HEK293 (cell line): ENCODE data around the gene EOGT.

Experiments
- CTCF ChIA-PET: fragments of 350-600 bp; formaldehyde crosslinking; extraction: SDS; loops from one replicate; lab custom pipeline; 2021; ENCODE audit warnings: antibody characterized with exemption; lab: Yijun Ruan, JAX
- POLR2A ChIA-PET: fragments of 300-600 bp; formaldehyde crosslinking; extraction: SDS; loops from one replicate; lab custom pipeline; 2020; ENCODE audit warnings: antibody characterized with exemption, inconsistent platforms; lab: Yijun Ruan, JAX
- H3K27ac ChIP-seq: fragments of 200-500 bp; sonication (Bioruptor generic); 2 replicates; pipeline ENCODE4 v1.5.1; 2014; ENCODE audit warnings: low read depth, low read length, control low read depth, inconsistent platforms; ENCODE audit errors: extremely low read depth
- H3K36me3 ChIP-seq, 2 experiments: fragments of 200-500 bp in 1 of 2; sonication (Bioruptor generic) in 1 of 2; 1 replicate in 1 of 2; 2 replicates in 1 of 2; pipeline ENCODE4 v1.5.1; 2014 to 2017; ENCODE audit warnings: inconsistent platforms in 2 of 2, low read length in 2 of 2; ENCODE audit not compliant: control insufficient read depth in 2 of 2, insufficient read depth in 1 of 2
- H3K4me1 ChIP-seq: fragments of 200-500 bp; sonication (Bioruptor generic); 2 replicates; pipeline ENCODE4 v1.5.1; 2014; ENCODE audit warnings: mild to moderate bottlenecking, low read length, inconsistent platforms; ENCODE audit not compliant: control insufficient read depth, insufficient read depth
- H3K4me3 ChIP-seq: 2 replicates; pipeline ENCODE4 v1.5.1; 2011; ENCODE audit warnings: low read depth, mild to moderate bottlenecking, control low read depth, low read length, moderate library complexity
- H3K9me3 ChIP-seq: fragments of 200-500 bp; sonication (Bioruptor generic); 2 replicates; pipeline ENCODE4 v1.5.1; 2014; ENCODE audit warnings: low read depth, low read length, inconsistent platforms; ENCODE audit not compliant: control insufficient read depth, insufficient read depth
- EGR2 ChIP-seq: fragments of 450-650 bp; formaldehyde crosslinking; IDR thresholded peaks from 2 replicates; pipeline ENCODE4 v1.5.1; 2016; ENCODE audit warnings: low read depth, missing biosample characterization, missing genetic modification characterization
- ELK4 ChIP-seq: IDR thresholded peaks from 2 replicates; pipeline ENCODE4 v1.6.1; 2011; ENCODE audit warnings: mild to moderate bottlenecking, low read depth, low read length, borderline replicate concordance
- GLIS1 ChIP-seq: fragments of 450-650 bp; formaldehyde crosslinking; IDR thresholded peaks from 2 replicates; pipeline ENCODE4 v1.5.1; 2016; ENCODE audit warnings: missing biosample characterization, missing genetic modification characterization
- GLIS2 ChIP-seq: fragments of 450-650 bp; formaldehyde crosslinking; IDR thresholded peaks from 2 replicates; pipeline ENCODE4 v1.5.1; 2016; ENCODE audit warnings: missing biosample characterization, missing genetic modification characterization
- ZBTB48 ChIP-seq: fragments of 450-650 bp; formaldehyde crosslinking; IDR thresholded peaks from 2 replicates; pipeline ENCODE4 v1.5.1; 2016; ENCODE audit warnings: missing biosample characterization, missing genetic modification characterization
- ZNF121 ChIP-seq: fragments of 450-650 bp; formaldehyde crosslinking; IDR thresholded peaks from 2 replicates; pipeline ENCODE4 v1.5.1; 2016; ENCODE audit warnings: missing biosample characterization, missing genetic modification characterization
- ZNF202 ChIP-seq: fragments of 450-650 bp; formaldehyde crosslinking; IDR thresholded peaks from 2 replicates; pipeline ENCODE4 v1.5.1; 2016; ENCODE audit warnings: missing biosample characterization, missing genetic modification characterization, borderline replicate concordance
- ZNF221 ChIP-seq: fragments of 450-650 bp; formaldehyde crosslinking; IDR thresholded peaks from 2 replicates; pipeline ENCODE4 v1.5.1; 2017; ENCODE audit warnings: missing biosample characterization, missing genetic modification characterization, borderline replicate concordance
- ZNF248 ChIP-seq: fragments of 450-650 bp; formaldehyde crosslinking; IDR thresholded peaks from 2 replicates; pipeline ENCODE4 v1.5.1; 2017; ENCODE audit warnings: missing biosample characterization, missing genetic modification characterization
- ZNF645 ChIP-seq: fragments of 450-650 bp; formaldehyde crosslinking; IDR thresholded peaks from 2 replicates; pipeline ENCODE4; 2016; ENCODE audit warnings: missing biosample characterization, missing genetic modification characterization
- ZNF664 ChIP-seq: fragments of 450-650 bp; formaldehyde crosslinking; IDR thresholded peaks from 2 replicates; pipeline ENCODE4 v1.5.1; 2016; ENCODE audit warnings: missing biosample characterization, missing genetic modification characterization
- ZSCAN30 ChIP-seq: fragments of 450-650 bp; IDR thresholded peaks from 2 replicates; pipeline ENCODE4 v1.5.1; 2018; ENCODE audit warnings: missing biosample characterization, mild to moderate bottlenecking, missing genetic modification characterization, moderate library complexity
- TF ChIP-seq, protein P1 (sequence below): fragments of 450-650 bp; formaldehyde crosslinking; IDR thresholded peaks from 2 replicates; pipeline ENCODE4 v1.5.1; 2016; ENCODE audit warnings: missing biosample characterization, missing genetic modification characterization, borderline replicate concordance
- TF ChIP-seq, protein P2 (sequence below): fragments of 450-650 bp; formaldehyde crosslinking; IDR thresholded peaks from 2 replicates; pipeline ENCODE4 v1.5.1; 2016; ENCODE audit warnings: missing biosample characterization, missing genetic modification characterization
- TF ChIP-seq, protein P3 (sequence below): fragments of 450-650 bp; formaldehyde crosslinking; IDR thresholded peaks from 2 replicates; pipeline ENCODE4 v1.5.1; 2017; ENCODE audit warnings: missing biosample characterization, missing genetic modification characterization
- TF ChIP-seq, protein P4 (sequence below): fragments of 450-650 bp; formaldehyde crosslinking; IDR thresholded peaks from 2 replicates; pipeline ENCODE4 v1.5.1; 2016; ENCODE audit warnings: missing biosample characterization, missing genetic modification characterization

EOGT gene

DNA sequence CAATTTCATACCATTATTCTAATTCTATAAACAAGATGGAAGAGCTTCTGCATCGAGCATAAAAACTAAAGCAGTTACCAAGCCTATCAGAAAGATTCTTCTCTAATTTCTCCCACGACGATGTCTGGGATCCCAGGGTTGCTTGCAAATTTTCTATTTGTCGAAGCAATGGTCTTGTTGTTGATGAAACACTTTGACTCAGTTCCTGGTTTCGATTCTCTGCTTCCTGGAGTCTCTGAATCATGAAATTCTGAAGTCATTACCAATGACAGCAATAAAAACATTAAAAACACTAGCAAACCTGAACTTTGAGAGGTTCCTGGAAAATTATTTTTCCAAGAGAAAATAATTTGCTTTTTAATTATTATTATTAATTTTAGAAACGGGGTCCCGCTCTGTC is 20.0 kb upstream of the EOGT start:
- Histone ChIP-seq H3K27ac (no peak overlapping the region), H3K9me3 (no peaks in the 10 kb centered on the region), H3K4me1 (no peaks in the 10 kb centered on the region), H3K4me3 (no peak overlapping the region), H3K36me3 (peaks cover 14 to 77% of the 10 kb centered on the region in 2 experiments)
- CTCF ChIA-PET = no interaction called here
- POLR2A ChIA-PET = no interaction called here
- TF ChIP-seq ZNF664 (tag by site-specific recombination) (no peak), GLIS1 (tag by site-specific recombination) (no peak), ELK4 (no peak), ZNF121 (tag by site-specific recombination) (no peak), ZNF221 (tag by site-specific recombination) (no peak), ZNF202 (no peak), ZSCAN30 (tag by site-specific recombination) (no peak)
- TF ChIP-seq, protein P1, sequence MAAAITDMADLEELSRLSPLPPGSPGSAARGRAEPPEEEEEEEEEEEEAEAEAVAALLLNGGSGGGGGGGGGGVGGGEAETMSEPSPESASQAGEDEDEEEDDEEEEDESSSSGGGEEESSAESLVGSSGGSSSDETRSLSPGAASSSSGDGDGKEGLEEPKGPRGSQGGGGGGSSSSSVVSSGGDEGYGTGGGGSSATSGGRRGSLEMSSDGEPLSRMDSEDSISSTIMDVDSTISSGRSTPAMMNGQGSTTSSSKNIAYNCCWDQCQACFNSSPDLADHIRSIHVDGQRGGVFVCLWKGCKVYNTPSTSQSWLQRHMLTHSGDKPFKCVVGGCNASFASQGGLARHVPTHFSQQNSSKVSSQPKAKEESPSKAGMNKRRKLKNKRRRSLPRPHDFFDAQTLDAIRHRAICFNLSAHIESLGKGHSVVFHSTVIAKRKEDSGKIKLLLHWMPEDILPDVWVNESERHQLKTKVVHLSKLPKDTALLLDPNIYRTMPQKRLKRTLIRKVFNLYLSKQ (tag by site-specific recombination) = no peak
- TF ChIP-seq, protein P2, sequence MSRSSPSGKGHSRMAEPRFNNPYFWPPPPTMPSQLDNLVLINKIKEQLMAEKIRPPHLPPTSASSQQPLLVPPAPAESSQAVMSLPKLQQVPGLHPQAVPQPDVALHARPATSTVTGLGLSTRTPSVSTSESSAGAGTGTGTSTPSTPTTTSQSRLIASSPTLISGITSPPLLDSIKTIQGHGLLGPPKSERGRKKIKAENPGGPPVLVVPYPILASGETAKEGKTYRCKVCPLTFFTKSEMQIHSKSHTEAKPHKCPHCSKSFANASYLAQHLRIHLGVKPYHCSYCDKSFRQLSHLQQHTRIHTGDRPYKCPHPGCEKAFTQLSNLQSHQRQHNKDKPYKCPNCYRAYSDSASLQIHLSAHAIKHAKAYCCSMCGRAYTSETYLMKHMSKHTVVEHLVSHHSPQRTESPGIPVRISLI (tag by site-specific recombination) = no peak
- TF ChIP-seq, protein P3, sequence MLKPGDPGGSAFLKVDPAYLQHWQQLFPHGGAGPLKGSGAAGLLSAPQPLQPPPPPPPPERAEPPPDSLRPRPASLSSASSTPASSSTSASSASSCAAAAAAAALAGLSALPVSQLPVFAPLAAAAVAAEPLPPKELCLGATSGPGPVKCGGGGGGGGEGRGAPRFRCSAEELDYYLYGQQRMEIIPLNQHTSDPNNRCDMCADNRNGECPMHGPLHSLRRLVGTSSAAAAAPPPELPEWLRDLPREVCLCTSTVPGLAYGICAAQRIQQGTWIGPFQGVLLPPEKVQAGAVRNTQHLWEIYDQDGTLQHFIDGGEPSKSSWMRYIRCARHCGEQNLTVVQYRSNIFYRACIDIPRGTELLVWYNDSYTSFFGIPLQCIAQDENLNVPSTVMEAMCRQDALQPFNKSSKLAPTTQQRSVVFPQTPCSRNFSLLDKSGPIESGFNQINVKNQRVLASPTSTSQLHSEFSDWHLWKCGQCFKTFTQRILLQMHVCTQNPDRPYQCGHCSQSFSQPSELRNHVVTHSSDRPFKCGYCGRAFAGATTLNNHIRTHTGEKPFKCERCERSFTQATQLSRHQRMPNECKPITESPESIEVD (tag by site-specific recombination) = no peak
- TF ChIP-seq, protein P4, sequence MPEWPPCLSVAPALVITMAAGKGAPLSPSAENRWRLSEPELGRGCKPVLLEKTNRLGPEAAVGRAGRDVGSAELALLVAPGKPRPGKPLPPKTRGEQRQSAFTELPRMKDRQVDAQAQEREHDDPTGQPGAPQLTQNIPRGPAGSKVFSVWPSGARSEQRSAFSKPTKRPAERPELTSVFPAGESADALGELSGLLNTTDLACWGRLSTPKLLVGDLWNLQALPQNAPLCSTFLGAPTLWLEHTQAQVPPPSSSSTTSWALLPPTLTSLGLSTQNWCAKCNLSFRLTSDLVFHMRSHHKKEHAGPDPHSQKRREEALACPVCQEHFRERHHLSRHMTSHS (tag by site-specific recombination) = no peak

- CTCF ChIA-PET = no interaction called here
- no peak overlapping the region for H3K4me3 ChIP-seq
- peaks cover 14 to 76% of the 10 kb centered on the region in 2 experiments for H3K36me3 ChIP-seq
- POLR2A ChIA-PET = no interaction called here
- no peak overlapping the region for H3K27ac ChIP-seq
- TF ChIP-seq EGR2 (tag by site-specific recombination) (no peak), ZNF248 (tag by site-specific recombination) (no peak), ZBTB48 (tag by site-specific recombination) (no peak), GLIS2 (tag by site-specific recombination) (no peak), ZNF645 (tag by site-specific recombination) (no peak)
- no peaks in the 10 kb centered on the region for H3K9me3 ChIP-seq
- no peaks in the 10 kb centered on the region for H3K4me1 ChIP-seq
These were observed 19.3 kb upstream of the EOGT start for GRCh38 chr3:69032737-69033136.
